GM19099 (cell line): ENCODE data around the gene OTOGL.

Experiments used
- POLR2A ChIP-seq: IDR thresholded peaks from 3 replicates; pipeline ENCODE4 v1.6.1; 2011; ENCODE audit warnings: low read depth; ENCODE audit not compliant: insufficient read length; ENCODE audit errors: extremely low read depth

The OTOGL gene

GRCh38 chr12:80099259-80099658, at the start of gene OTOGL:
Gene OTOGL (plus strand): TSS chr12:80099537. CDS start chr12:80209432, 109,895 bp downstream.
- no peak for TF ChIP-seq POLR2A

GRCh38 chr12:80050236-80050635, 49.1 kb upstream of the OTOGL start:
- TF ChIP-seq POLR2A, result no peak

- TF ChIP-seq POLR2A, result no peak
Observed at GRCh38 chr12:80053051-80053790, 46.1 kb upstream of the OTOGL start.

GRCh38 chr12:80056232-80056631, 43.1 kb upstream of the OTOGL start:
- TF ChIP-seq POLR2A, result no peak

- TF ChIP-seq POLR2A, result no peak
Observed at GRCh38 chr12:80056845-80057244, 42.5 kb upstream of the OTOGL start.

- no peak for TF ChIP-seq POLR2A
Observed at GRCh38 chr12:80058586-80058985, 40.8 kb upstream of the OTOGL start.

GRCh38 chr12:80059102-80059501, 40.2 kb upstream of the OTOGL start:
- no peak for TF ChIP-seq POLR2A

GRCh38 chr12:80059875-80060274, 39.5 kb upstream of the OTOGL start:
- no peak for TF ChIP-seq POLR2A

GRCh38 chr12:80064269-80064668, 35.1 kb upstream of the OTOGL start:
- no peak for TF ChIP-seq POLR2A

GRCh38 chr12:80064951-80065350, 34.4 kb upstream of the OTOGL start:
- TF ChIP-seq POLR2A, result no peak

- TF ChIP-seq POLR2A, result no peak
Observed at GRCh38 chr12:80068173-80068572, 31.2 kb upstream of the OTOGL start.

GRCh38 chr12:80086025-80086424, 13.3 kb upstream of the OTOGL start:
- TF ChIP-seq POLR2A, result no peak

- TF ChIP-seq POLR2A, result no peak
Observed at GRCh38 chr12:80087486-80088213, 11.7 kb upstream of the OTOGL start.

- TF ChIP-seq POLR2A, result no peak
Observed at GRCh38 chr12:80100591-80100990, 1.3 kb downstream of the OTOGL start.

- TF ChIP-seq POLR2A, result no peak
Observed at GRCh38 chr12:80101126-80101525, 1.8 kb downstream of the OTOGL start.

- no peak for TF ChIP-seq POLR2A
Observed at GRCh38 chr12:80107221-80107620, 7.9 kb downstream of the OTOGL start.
